Endothelial cell of umbilical vein (primary cell): ENCODE measurements around the gene SLC7A10. TPM values are rescaled to one million over a fixed set of nuclear protein-coding genes. Genes with fewer than 3 reads are reported as not detected.

Experiments
- BruUV-seq: library from RNA; stranded (reverse); fragments of 400-500 nt; replicated peaks from 2 replicates; lab custom pipeline; 2021; lab: Mats Ljungman, UMichigan
- CTCF ChIA-PET: fragments of 300-600, 350-600 bp; sonication (Branson Sonifier 250); formaldehyde crosslinking; loops from one replicate; lab custom pipeline; 2021; ENCODE audit warnings: antibody characterized with exemption, inconsistent platforms; lab: Charles Lee
- POLR2A ChIA-PET: fragments of 300-600, 350-600 bp; sonication (Branson Sonifier 250); formaldehyde crosslinking; loops from one replicate; lab custom pipeline; 2021; ENCODE audit warnings: antibody characterized with exemption, inconsistent platforms; lab: Charles Lee
- DNase-seq: peaks from one replicate; pipeline ENCODE4 v3.0.0-alpha.2; 2011; ENCODE audit warnings: low read depth, low spot score
- FAIRE-seq: peaks from 2 replicates; lab custom pipeline; 2011; peaks lifted over from hg19 to GRCh38; lab: Jason Lieb, UNC
- H2AFZ ChIP-seq: 2 replicates; pipeline ENCODE4 v1.6.0; 2012; ENCODE audit warnings: low read depth, low read length, control low read depth, inconsistent platforms
- H3K27ac ChIP-seq: 2 replicates; pipeline ENCODE4 v1.5.1; 2011; ENCODE audit warnings: low read depth, mild to moderate bottlenecking, control low read depth, low read length, moderate library complexity; ENCODE audit not compliant: insufficient read depth
- H3K27me3 ChIP-seq, 2 experiments: 2 replicates each; pipeline versions ENCODE4 v1.6.0 to v1.6.1; 2011; ENCODE audit warnings: low read length in 2 of 2, mixed read lengths in 1 of 2; ENCODE audit not compliant: control insufficient read depth in 2 of 2, insufficient read depth in 2 of 2
- H3K36me3 ChIP-seq, 2 experiments: 2 replicates in 1 of 2; 3 replicates in 1 of 2; pipeline ENCODE4 v1.5.1; 2011; ENCODE audit warnings: low read length in 2 of 2, mild to moderate bottlenecking in 1 of 2, moderate library complexity in 1 of 2; ENCODE audit not compliant: control insufficient read depth in 2 of 2, insufficient read depth in 2 of 2; ENCODE audit errors: extremely low read depth in 1 of 2
- H3K4me1 ChIP-seq: 3 replicates; pipeline ENCODE4 v1.5.1; 2011; ENCODE audit warnings: mild to moderate bottlenecking, low read length; ENCODE audit not compliant: control insufficient read depth, insufficient read depth; ENCODE audit errors: extremely low read depth
- H3K4me2 ChIP-seq: 2 replicates; pipeline ENCODE4 v1.6.1; 2011; ENCODE audit warnings: low read length, control low read depth, mixed read lengths; ENCODE audit not compliant: insufficient read depth
- H3K4me3 ChIP-seq, 3 experiments: fragments of 200-600 bp in 1 of 3; sonication (generic), shearing (Covaris generic) in 1 of 3; replicated peaks in 1 of 3; 2 replicates each; pipeline ENCODE4 v1.5.1; 2011 to 2016; ENCODE audit warnings: control low read depth in 3 of 3, low read length in 3 of 3, mild to moderate bottlenecking in 2 of 3, inconsistent platforms in 1 of 3, low read depth in 1 of 3, moderate library complexity in 1 of 3; ENCODE audit not compliant: insufficient read depth in 1 of 3
- H3K79me2 ChIP-seq: 2 replicates; pipeline ENCODE4 v1.6.0; 2012; ENCODE audit warnings: low read length, inconsistent platforms; ENCODE audit not compliant: control insufficient read depth, insufficient read depth
- H3K9ac ChIP-seq: replicated peaks from 2 replicates; pipeline ENCODE3; 2011; ENCODE audit warnings: low read length, control low read depth; ENCODE audit not compliant: insufficient read depth; ENCODE audit errors: extremely low read depth
- H3K9me1 ChIP-seq: replicated peaks from 3 replicates; pipeline ENCODE4 v1.6.0; 2011; ENCODE audit warnings: mild to moderate bottlenecking, low read length; ENCODE audit not compliant: control insufficient read depth, insufficient read depth; ENCODE audit errors: extremely low read depth
- H3K9me3 ChIP-seq: replicated peaks from 2 replicates; pipeline ENCODE4 v1.5.1; 2012; ENCODE audit warnings: low read length, inconsistent platforms; ENCODE audit not compliant: control insufficient read depth, insufficient read depth
- H4K20me1 ChIP-seq: replicated peaks from 2 replicates; pipeline ENCODE3; 2011; ENCODE audit warnings: mild to moderate bottlenecking, low read length; ENCODE audit not compliant: control insufficient read depth, insufficient read depth; ENCODE audit errors: extremely low read depth
- CTCF ChIP-seq, 2 donors: IDR thresholded peaks; 1 replicate in 1 of 2; 2 replicates in 1 of 2; pipeline ENCODE4 v1.5.1; 2011; ENCODE audit warnings: low read length in 2 of 2, mild to moderate bottlenecking in 2 of 2, moderate library complexity in 2 of 2, control low read depth in 1 of 2, inconsistent platforms in 1 of 2, low read depth in 1 of 2; ENCODE audit not compliant: insufficient read depth in 1 of 2; ENCODE audit errors: extremely low read depth in 1 of 2
- EZH2 ChIP-seq: IDR thresholded peaks from 2 replicates; pipeline ENCODE4 v1.6.1; 2012; ENCODE audit warnings: borderline replicate concordance, low read depth, mild to moderate bottlenecking, moderate library complexity, low read length, inconsistent platforms; ENCODE audit not compliant: severe bottlenecking
- FOS ChIP-seq: IDR thresholded peaks from 2 replicates; pipeline ENCODE4 v1.6.1; 2011; ENCODE audit warnings: mild to moderate bottlenecking, low read length, moderate library complexity, borderline replicate concordance; ENCODE audit not compliant: insufficient read depth
- GATA2 ChIP-seq: IDR thresholded peaks from 2 replicates; pipeline ENCODE4 v1.7.0; 2011; ENCODE audit warnings: low read depth, mild to moderate bottlenecking, moderate library complexity, mixed read lengths, low read length; ENCODE audit not compliant: insufficient read length, insufficient read depth
- JUN ChIP-seq: IDR thresholded peaks from 2 replicates; pipeline ENCODE4 v1.6.1; 2011; ENCODE audit warnings: borderline replicate concordance, low read depth; ENCODE audit not compliant: insufficient read length, insufficient read depth
- MYC ChIP-seq: IDR thresholded peaks from one replicate; pipeline ENCODE4 v1.6.1; 2011; ENCODE audit warnings: mild to moderate bottlenecking, low read depth, low read length
- POLR2A ChIP-seq: IDR thresholded peaks from 2 replicates; pipeline ENCODE4 v1.6.1; 2012; ENCODE audit warnings: low read depth, mild to moderate bottlenecking, control low read depth, low read length
- POLR2AphosphoS5 ChIP-seq: IDR thresholded peaks from 2 replicates; pipeline ENCODE4 v1.6.1; 2012; ENCODE audit warnings: low read depth, mild to moderate bottlenecking, control low read depth, low read length, moderate library complexity; ENCODE audit not compliant: insufficient read depth
- dilution Hi-C: fragments of 300-500 bp; cut with MboI; formaldehyde crosslinking; loops from one replicate; pipeline ENCODE4 v1.15.0; 2019; ENCODE audit warnings: low sequenced_read_pairs; ENCODE audit not compliant: extremely low pct_ligation_motif_present
- intact Hi-C: fragments of 100-400 bp; cut with micrococcal nuclease; formaldehyde crosslinking; loops from one replicate; pipeline ENCODE4 v1.10.0; 2022
- polyA plus RNA-seq, 4 experiments: library from polyadenylated mRNA; depleted of rRNA in 3 of 4; stranded (reverse) in 3 of 4; unstranded in 1 of 4; fragments of >200 nt; gene quantifications; 2 replicates each; pipeline versions ENCODE4 v1.2.1 to v1.2.3, GENCODE V29; 2011 to 2012; ENCODE audit warnings: missing spikeins in 1 of 4
- total RNA-seq: library from RNA; stranded (reverse); gene quantifications from 2 replicates; pipeline ENCODE4 v1.2.3, GENCODE V29; 2021
- TF ChIP-seq, protein P1 (sequence below): IDR thresholded peaks from 2 replicates; pipeline ENCODE4 v1.6.1; 2011; ENCODE audit not compliant: insufficient read depth, insufficient read length

SLC7A10 gene
- total and polyA plus RNA-seq, 2 donors (not counting 3 experiments of a cell fraction or from before 2014, with no cell fraction given), result not detected

GRCh38 chr19:33267706-33268105, 42.1 kb upstream of the SLC7A10 start:
- no peak overlapping the region for H3K27ac ChIP-seq
- TF ChIP-seq JUN, result no peak
- TF ChIP-seq, protein P1, sequence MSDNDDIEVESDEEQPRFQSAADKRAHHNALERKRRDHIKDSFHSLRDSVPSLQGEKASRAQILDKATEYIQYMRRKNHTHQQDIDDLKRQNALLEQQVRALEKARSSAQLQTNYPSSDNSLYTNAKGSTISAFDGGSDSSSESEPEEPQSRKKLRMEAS, result no peak
- no peak for TF ChIP-seq GATA2
- no peak for TF ChIP-seq MYC
- no peak for TF ChIP-seq POLR2A
- no peak for TF ChIP-seq CTCF (IDR thresholded peaks at IDR 0.05; ENCODE audit: extremely low read depth in 1 of 2, insufficient read depth in 1 of 2, low read depth in 1 of 2, low read length in 2 of 2)
- TF ChIP-seq EZH2, result no peak
- TF ChIP-seq FOS, result no peak
- TF ChIP-seq POLR2AphosphoS5, result no peak
- H4K20me1 ChIP-seq, result no peaks in the 10 kb centered on the region
- H2AFZ ChIP-seq, result no peak overlapping the region
- FAIRE-seq, result no peak
- no peaks in the 10 kb centered on the region for H3K4me1 ChIP-seq
- no peak for DNase-seq
- POLR2A ChIA-PET, result no interaction called here
- intact Hi-C loops, result no loop called here
- H3K9me1 ChIP-seq, result no peaks in the 10 kb centered on the region
- CTCF ChIA-PET, result no interaction called here
- BruUV-seq, result no TSS peak
- no peaks in the 10 kb centered on the region for H3K27me3 ChIP-seq
- H3K4me2 ChIP-seq, result no peak overlapping the region
- dilution Hi-C loops, result no loop called here
- no peaks in the 10 kb centered on the region for H3K9me3 ChIP-seq
- no peak overlapping the region for H3K4me3 ChIP-seq
- no peaks in the 10 kb centered on the region for H3K36me3 ChIP-seq
- no peaks in the 10 kb centered on the region for H3K79me2 ChIP-seq
- no peak overlapping the region for H3K9ac ChIP-seq
